ENCODE data around the gene LILRA6.

GRCh38 chr19:54191011-54191810 lies 51.4 kb downstream of the LILRA6 start, which contains the start of gene TSEN34:
- TF ChIP-seq NFIC (IDR thresholded peaks at IDR 0.05) (no peak), MAX (IDR thresholded peaks at IDR 0.05) (no peak), YY1 (IDR thresholded peaks at IDR 0.05; ENCODE audit: low read depth) (0 out of 2 replicates have a peak, but pooled peaks have one; percentile 7), FOXM1 (IDR thresholded peaks at IDR 0.05; ENCODE audit: borderline replicate concordance, low read depth) (no peak), RAD21 (IDR thresholded peaks at IDR 0.05; ENCODE audit: low read depth) (no peak), CEBPB (IDR thresholded peaks at IDR 0.05) (no peak), CREB1 (IDR thresholded peaks at IDR 0.05; ENCODE audit: low read depth) (no peak), EP300 (IDR thresholded peaks at IDR 0.05; ENCODE audit: borderline replicate concordance) (no peak), TAF1 (IDR thresholded peaks at IDR 0.05; ENCODE audit: low read depth) (peak; percentile 45; the same call in 1 of the 2 replicates), TCF12 (IDR thresholded peaks at IDR 0.05; ENCODE audit: low read depth) (no peak; the same call in 1 of the 2 replicates)
